ENCODE measurements around the gene CACNB2. TPM values are rescaled to one million over a fixed set of nuclear protein-coding genes. Genes with fewer than 3 reads are reported as not detected.

Gene CACNB2
- total and polyA plus RNA-seq, 2 of the 13 experiments (the other 11 are each of a cell fraction or from before 2014, with no cell fraction given), result not detected

GRCh38 chr10:18194634-18195033 is 54.4 kb downstream of the CACNB2 start:
- Histone ChIP-seq H4K20me1 (ENCODE audit: insufficient read depth, low read length) (no peaks in the 10 kb centered on the region), H3K27me3 (ENCODE audit: control insufficient read depth in 1 of 2, insufficient read depth in 2 of 2, low read length in 2 of 2) (no peaks in the 10 kb centered on the region), H3K9ac (ENCODE audit: insufficient read depth, low read depth, low read length) (no peak overlapping the region), H3K79me2 (ENCODE audit: insufficient read depth, low read length) (no peaks in the 10 kb centered on the region), H3K4me2 (ENCODE audit: low read depth, low read length) (no peak overlapping the region), H3K27ac (ENCODE audit: extremely low read length, insufficient read depth, low read length) (no peak overlapping the region), H3K36me3 (replicated peaks in 1 of 2; ENCODE audit: control insufficient read depth in 1 of 2, insufficient read depth in 2 of 2, low read length in 2 of 2) (no peaks in the 10 kb centered on the region), H2AFZ (ENCODE audit: low read length) (no peak overlapping the region), H3K4me3 (replicated peaks in 1 of 3; ENCODE audit: insufficient read depth in 1 of 3, low read depth in 2 of 3, low read length in 3 of 3) (no peak overlapping the region), H3K4me1 (ENCODE audit: insufficient read depth, low read length) (no peaks in the 10 kb centered on the region), H3K9me3 (ENCODE audit: low read length) (no peaks in the 10 kb centered on the region)
- intact Hi-C loops (cut with micrococcal nuclease; ENCODE audit: unreplicated experiment) (no loop called here), in situ Hi-C loops (cut with HindIII; ENCODE audit: extremely low pct_ligation_motif_present, low pct_unique_long_range_greater_than_20kb) (no loop called here)
- 0% methylated on average over 2 of the region's 2 CpGs for whole genome bisulfite sequencing (ENCODE audit: low lambda C conversion rate)
- no TSS peak for BruUV-seq (replicated peaks)
- ATAC-seq (no peak), FAIRE-seq (no peak), DNase-seq (ENCODE audit: low spot score) (no peak)
- ChIA-PET CTCF (ENCODE audit: low intra/inter-chr PET ratio, low total read pairs) (no interaction called here), POLR2A (no interaction called here)
- TF ChIP-seq ATF5 (CRISPR knock-in tag; IDR thresholded peaks at IDR 0.05; ENCODE audit: low read depth) (no peak), ZNF615 (CRISPR knock-in tag; IDR thresholded peaks at IDR 0.05; ENCODE audit: borderline replicate concordance) (no peak), ZNF407 (CRISPR knock-in tag; IDR thresholded peaks at IDR 0.05; ENCODE audit: not compliant biosample characterization) (no peak), ZNF207 (IDR thresholded peaks at IDR 0.05; ENCODE audit: borderline replicate concordance) (no peak), ETS1 (CRISPR knock-in tag; IDR thresholded peaks at IDR 0.05) (no peak), ELF4 (CRISPR knock-in tag; IDR thresholded peaks at IDR 0.05; ENCODE audit: borderline replicate concordance) (no peak), ZHX1 (CRISPR knock-in tag; IDR thresholded peaks at IDR 0.05; ENCODE audit: low read depth) (no peak), MXD3 (CRISPR knock-in tag; IDR thresholded peaks at IDR 0.05) (no peak), MTF1 (CRISPR knock-in tag; IDR thresholded peaks at IDR 0.05) (no peak), HOXA7 (CRISPR knock-in tag; IDR thresholded peaks at IDR 0.05) (no peak), SIN3A (IDR thresholded peaks at IDR 0.05; ENCODE audit: borderline replicate concordance, low read depth, low read length) (no peak)
